ENCODE measurements around the gene ATP2C2.

The ATP2C2 gene

DNA sequence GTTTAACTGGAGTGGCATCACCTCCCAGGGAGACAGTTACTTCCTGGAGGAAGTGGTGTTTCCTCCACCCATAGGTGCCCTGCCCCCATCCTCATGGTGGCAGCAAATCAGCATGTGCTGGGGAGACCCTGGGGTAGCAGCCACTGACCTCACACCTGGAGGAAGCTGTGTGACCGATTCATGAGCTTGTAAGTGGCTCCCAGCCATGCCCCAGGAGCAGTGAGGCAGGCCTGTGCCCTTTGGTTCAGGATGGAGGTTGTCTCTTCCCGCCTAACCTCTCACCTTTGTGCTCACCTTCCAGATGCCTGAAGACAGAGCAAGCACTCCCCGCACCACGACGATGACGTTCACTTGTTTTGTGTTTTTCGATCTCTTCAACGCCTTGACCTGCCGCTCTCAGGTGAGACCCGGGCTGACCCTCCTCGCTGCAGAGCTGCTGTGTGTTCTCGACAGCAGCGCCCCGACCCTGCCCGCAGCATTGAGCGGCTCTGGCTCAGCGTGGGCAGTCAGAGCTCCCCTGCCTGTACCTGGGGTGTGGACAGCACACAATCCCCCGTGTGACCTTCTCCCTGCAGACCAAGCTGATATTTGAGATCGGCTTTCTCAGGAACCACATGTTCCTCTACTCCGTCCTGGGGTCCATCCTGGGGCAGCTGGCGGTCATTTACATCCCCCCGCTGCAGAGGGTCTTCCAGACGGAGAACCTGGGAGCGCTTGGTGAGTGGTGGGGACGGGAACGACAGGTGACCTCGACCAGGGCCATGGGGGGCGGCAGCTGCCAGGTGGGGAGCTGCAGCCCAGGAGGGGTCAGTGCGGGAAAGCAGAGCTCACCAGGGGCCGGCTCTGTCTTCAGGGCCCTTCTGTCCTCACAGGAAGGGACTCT, 93.3 kb downstream of the ATP2C2 start:
- Histone ChIP-seq H3K4me1 (ENCODE audit: control insufficient read depth, insufficient read depth, low read length) (no peaks in the 10 kb centered on the region), H3K36me3 (ENCODE audit: control insufficient read depth in 2 of 2, insufficient read depth in 1 of 2, low read length in 2 of 2) (peaks cover 0 to 6% of the 10 kb centered on the region in 2 experiments; a peak in 1 of 3 replicates), H3K4me3 (ENCODE audit: low read depth, low read length) (no peak overlapping the region), H3K27ac (ENCODE audit: extremely low read depth, low read depth, low read length) (no peak overlapping the region), H3K9me3 (ENCODE audit: control insufficient read depth, insufficient read depth, low read depth, low read length) (no peaks in the 10 kb centered on the region)
- POLR2A ChIA-PET, result no interaction called here
- CTCF ChIA-PET, result no interaction called here
- peak; percentile 50 for TF ChIP-seq ZIC2 (tag by site-specific recombination; IDR thresholded peaks at IDR 0.05)
- no peak for TF ChIP-seq ZNF341 (tag by site-specific recombination; IDR thresholded peaks at IDR 0.05; ENCODE audit: low read depth)

DNA sequence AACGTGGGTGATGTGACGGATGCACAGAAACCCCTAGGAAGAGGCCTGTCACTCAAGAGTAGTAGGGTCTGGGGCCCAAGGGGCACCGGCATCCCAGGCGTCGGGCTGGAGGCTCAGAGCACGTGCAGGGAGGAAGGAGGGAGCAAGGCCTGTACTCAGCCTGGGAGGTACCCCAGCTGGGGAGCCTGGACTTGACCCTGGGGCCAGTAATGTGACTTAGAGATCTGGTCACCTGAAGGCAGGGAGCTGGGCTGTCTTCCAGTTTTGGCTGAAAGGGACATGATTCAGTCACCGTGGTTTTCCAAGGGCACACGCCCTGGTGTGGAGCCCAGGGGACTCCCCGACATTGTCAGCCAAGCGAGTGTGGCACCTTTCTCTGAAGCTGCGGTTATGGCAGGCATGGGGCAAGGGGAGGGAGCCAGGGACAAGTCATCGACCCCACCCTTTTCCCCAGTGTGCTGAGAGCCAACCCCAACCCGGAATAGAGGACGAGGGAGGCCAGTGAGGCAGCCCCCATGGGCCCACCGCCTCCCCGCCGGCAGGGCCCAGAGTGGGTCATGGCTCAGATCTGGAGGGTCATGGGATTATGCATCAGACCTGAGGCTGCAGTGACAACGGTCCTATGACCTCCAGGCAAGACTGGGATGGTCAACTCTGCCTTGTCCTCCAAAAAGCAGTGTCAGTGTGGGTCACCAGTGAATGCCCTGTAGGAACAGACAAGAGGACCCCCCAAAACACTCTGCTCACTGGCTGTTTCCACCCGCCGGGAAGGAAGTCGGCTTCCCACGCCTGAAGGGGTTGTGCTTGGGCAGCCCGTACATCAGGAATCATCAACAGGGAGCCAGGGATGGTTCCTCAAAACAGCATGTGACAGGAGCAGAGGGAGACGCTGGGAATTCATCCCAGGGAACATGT, 94.2 kb downstream of the ATP2C2 start:
- TF ChIP-seq ZNF132 (tag by site-specific recombination; IDR thresholded peaks at IDR 0.05; ENCODE audit: borderline replicate concordance) (no peak), ZSCAN5A (tag by site-specific recombination; IDR thresholded peaks at IDR 0.05) (no peak), ZNF626 (tag by site-specific recombination; IDR thresholded peaks at IDR 0.05) (no peak), HOXA7 (CRISPR knock-in tag; IDR thresholded peaks at IDR 0.05; ENCODE audit: borderline replicate concordance) (no peak), SALL2 (tag by site-specific recombination; IDR thresholded peaks at IDR 0.05; ENCODE audit: borderline replicate concordance) (no peak), ZNF221 (tag by site-specific recombination; IDR thresholded peaks at IDR 0.05; ENCODE audit: borderline replicate concordance) (no peak), ZNF248 (tag by site-specific recombination; IDR thresholded peaks at IDR 0.05) (no peak), ZNF747 (tag by site-specific recombination; IDR thresholded peaks at IDR 0.05) (no peak), ZBTB21 (tag by site-specific recombination; IDR thresholded peaks at IDR 0.05) (no peak), ZNF169 (tag by site-specific recombination; IDR thresholded peaks at IDR 0.05) (no peak), ZEB2 (tag by site-specific recombination; IDR thresholded peaks at IDR 0.05) (no peak), ZBTB8A (tag by site-specific recombination; IDR thresholded peaks at IDR 0.05) (no peak), ZNF670 (tag by site-specific recombination; IDR thresholded peaks at IDR 0.05; ENCODE audit: low read depth) (no peak)
- TF ChIP-seq, protein P1, sequence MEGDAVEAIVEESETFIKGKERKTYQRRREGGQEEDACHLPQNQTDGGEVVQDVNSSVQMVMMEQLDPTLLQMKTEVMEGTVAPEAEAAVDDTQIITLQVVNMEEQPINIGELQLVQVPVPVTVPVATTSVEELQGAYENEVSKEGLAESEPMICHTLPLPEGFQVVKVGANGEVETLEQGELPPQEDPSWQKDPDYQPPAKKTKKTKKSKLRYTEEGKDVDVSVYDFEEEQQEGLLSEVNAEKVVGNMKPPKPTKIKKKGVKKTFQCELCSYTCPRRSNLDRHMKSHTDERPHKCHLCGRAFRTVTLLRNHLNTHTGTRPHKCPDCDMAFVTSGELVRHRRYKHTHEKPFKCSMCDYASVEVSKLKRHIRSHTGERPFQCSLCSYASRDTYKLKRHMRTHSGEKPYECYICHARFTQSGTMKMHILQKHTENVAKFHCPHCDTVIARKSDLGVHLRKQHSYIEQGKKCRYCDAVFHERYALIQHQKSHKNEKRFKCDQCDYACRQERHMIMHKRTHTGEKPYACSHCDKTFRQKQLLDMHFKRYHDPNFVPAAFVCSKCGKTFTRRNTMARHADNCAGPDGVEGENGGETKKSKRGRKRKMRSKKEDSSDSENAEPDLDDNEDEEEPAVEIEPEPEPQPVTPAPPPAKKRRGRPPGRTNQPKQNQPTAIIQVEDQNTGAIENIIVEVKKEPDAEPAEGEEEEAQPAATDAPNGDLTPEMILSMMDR (tag by site-specific recombination; IDR thresholded peaks at IDR 0.05), result no peak
- TF ChIP-seq, protein P2, sequence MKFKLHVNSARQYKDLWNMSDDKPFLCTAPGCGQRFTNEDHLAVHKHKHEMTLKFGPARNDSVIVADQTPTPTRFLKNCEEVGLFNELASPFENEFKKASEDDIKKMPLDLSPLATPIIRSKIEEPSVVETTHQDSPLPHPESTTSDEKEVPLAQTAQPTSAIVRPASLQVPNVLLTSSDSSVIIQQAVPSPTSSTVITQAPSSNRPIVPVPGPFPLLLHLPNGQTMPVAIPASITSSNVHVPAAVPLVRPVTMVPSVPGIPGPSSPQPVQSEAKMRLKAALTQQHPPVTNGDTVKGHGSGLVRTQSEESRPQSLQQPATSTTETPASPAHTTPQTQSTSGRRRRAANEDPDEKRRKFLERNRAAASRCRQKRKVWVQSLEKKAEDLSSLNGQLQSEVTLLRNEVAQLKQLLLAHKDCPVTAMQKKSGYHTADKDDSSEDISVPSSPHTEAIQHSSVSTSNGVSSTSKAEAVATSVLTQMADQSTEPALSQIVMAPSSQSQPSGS (tag by site-specific recombination; IDR thresholded peaks at IDR 0.05; ENCODE audit: low read depth), result no peak
- Histone ChIP-seq H3K4me3 (ENCODE audit: low read depth, low read length) (no peak overlapping the region), H3K36me3 (ENCODE audit: control insufficient read depth in 2 of 2, insufficient read depth in 1 of 2, low read length in 2 of 2) (peaks cover 0 to 12% of the 10 kb centered on the region in 2 experiments; a peak in 1 of 3 replicates), H3K27ac (ENCODE audit: extremely low read depth, low read depth, low read length) (no peak overlapping the region), H3K9me3 (ENCODE audit: control insufficient read depth, insufficient read depth, low read depth, low read length) (no peaks in the 10 kb centered on the region), H3K4me1 (ENCODE audit: control insufficient read depth, insufficient read depth, low read length) (no peaks in the 10 kb centered on the region)
- POLR2A ChIA-PET, result no interaction called here
- CTCF ChIA-PET, result no interaction called here

Data from HEK293 (cell line).